ENCODE measurements around the gene COPZ1.

Gene COPZ1

GRCh38 chr12:54298904-54299303 lies 26.0 kb upstream of the COPZ1 start:
- TF ChIP-seq TAF1 (IDR thresholded peaks at IDR 0.05; ENCODE audit: borderline replicate concordance, insufficient read depth, low read length) (no peak), SIN3A (IDR thresholded peaks at IDR 0.05; ENCODE audit: borderline replicate concordance, insufficient read depth, low read length) (no peak), REST (IDR thresholded peaks at IDR 0.05; ENCODE audit: insufficient read depth in 1 of 2, low read depth in 2 of 2, low read length in 2 of 2) (no peak), FOXP2 (optimal IDR thresholded peaks at IDR 0.05; ENCODE audit: borderline replicate concordance, extremely low read depth, extremely low read length, insufficient read depth) (no peak), POLR2AphosphoS5 (IDR thresholded peaks at IDR 0.05; ENCODE audit: low read depth, low read length) (no peak)

DNA sequence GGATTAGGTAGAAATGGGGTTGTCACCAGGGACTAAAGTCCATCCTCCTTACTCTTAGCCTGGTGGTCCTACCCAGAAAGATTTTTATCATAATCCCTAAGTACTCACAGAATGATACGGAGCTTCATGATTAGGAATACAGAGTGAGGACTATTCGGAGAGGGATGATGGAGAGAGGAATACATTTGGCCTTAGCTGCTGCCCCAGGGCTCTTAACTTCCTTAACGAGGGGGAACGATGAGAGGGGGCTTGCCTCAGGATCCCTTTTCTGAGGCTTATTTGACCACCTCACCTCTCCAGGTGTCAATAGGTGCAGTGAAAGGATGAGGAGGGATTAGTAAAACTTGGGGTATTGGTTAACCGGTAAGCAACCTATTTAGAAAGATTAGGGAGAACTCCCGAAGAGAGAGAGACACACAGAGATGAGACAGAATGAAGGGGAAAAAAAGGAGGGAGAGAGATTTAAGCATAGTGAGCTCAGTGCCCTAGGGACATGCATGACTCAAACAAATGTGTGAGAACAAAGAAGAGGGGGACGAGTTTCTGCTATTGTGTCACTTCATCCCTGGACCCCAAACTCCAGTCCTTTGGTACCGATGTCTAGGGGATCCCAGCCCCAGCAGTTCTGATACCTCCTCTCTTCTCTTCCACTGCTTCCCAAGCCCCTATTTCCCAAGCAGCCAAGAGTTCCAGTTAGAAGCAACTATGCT lies 25.3 kb upstream of the COPZ1 start:
- no peak for TF ChIP-seq POLR2AphosphoS5 (IDR thresholded peaks at IDR 0.05; ENCODE audit: low read depth, low read length)
- no peak for TF ChIP-seq REST (IDR thresholded peaks at IDR 0.05; ENCODE audit: insufficient read depth in 1 of 2, low read depth in 2 of 2, low read length in 2 of 2)
- TF ChIP-seq TAF1 (IDR thresholded peaks at IDR 0.05; ENCODE audit: borderline replicate concordance, insufficient read depth, low read length) = no peak
- TF ChIP-seq FOXP2 (optimal IDR thresholded peaks at IDR 0.05; ENCODE audit: borderline replicate concordance, extremely low read depth, extremely low read length, insufficient read depth) = no peak
- no peak for TF ChIP-seq SIN3A (IDR thresholded peaks at IDR 0.05; ENCODE audit: borderline replicate concordance, insufficient read depth, low read length)

GRCh38 chr12:54300225-54300731 lies 24.7 kb upstream of the COPZ1 start:
- TF ChIP-seq REST (IDR thresholded peaks at IDR 0.05; ENCODE audit: insufficient read depth in 1 of 2, low read depth in 2 of 2, low read length in 2 of 2) = no peak

DNA sequence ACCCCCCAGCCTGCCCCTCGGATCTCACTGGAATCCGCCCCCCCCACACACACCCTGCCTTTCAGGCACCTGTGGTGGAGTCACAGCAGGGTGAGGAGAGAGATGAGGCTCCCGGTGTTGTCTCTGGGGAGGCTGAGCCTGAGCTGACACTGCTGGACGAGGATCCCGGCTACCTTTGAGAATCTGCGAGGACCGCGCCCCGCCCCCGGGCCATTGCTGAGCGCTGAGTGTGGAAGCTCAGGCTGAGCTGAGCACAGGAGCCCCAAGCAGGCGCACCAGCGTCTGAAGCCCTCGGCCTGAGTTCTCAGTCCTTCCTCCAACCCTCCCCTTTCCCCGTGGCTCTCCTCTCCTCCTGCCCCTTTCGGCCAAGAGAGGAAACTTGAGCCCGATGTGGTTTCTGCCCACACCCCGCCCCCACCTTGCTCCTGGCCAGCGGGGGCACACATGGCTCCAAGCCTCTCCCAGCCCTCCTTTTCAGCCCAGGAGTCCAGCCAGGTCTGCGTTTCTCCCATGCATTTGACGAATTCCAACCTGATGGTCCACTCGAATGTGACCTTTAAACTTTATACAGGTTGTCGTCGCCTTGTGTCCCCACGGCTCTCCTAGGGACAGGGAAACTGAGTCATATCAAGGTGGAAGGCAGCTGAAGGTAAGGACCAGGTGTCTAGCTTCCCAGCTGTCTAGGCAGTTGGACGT lies 24.1 kb upstream of the COPZ1 start, which contains the start of gene NFE2:
NFE2 (minus strand) TSS at position 284 of the 696 bp plus-strand sequence. CDS start 5,767 bp downstream, outside the sequence.
- no peak for TF ChIP-seq FOXP2 (optimal IDR thresholded peaks at IDR 0.05; ENCODE audit: borderline replicate concordance, extremely low read depth, extremely low read length, insufficient read depth)
- no peak for TF ChIP-seq TAF1 (IDR thresholded peaks at IDR 0.05; ENCODE audit: borderline replicate concordance, insufficient read depth, low read length)
- TF ChIP-seq REST (IDR thresholded peaks at IDR 0.05; ENCODE audit: insufficient read depth in 1 of 2, low read depth in 2 of 2, low read length in 2 of 2) = no peak
- TF ChIP-seq SIN3A (IDR thresholded peaks at IDR 0.05; ENCODE audit: borderline replicate concordance, insufficient read depth, low read length) = no peak
- TF ChIP-seq POLR2AphosphoS5 (IDR thresholded peaks at IDR 0.05; ENCODE audit: low read depth, low read length) = no peak

Measured in PFSK-1 (cell line).